ENCODE results near the gene HOXC9.

The HOXC9 gene

DNA sequence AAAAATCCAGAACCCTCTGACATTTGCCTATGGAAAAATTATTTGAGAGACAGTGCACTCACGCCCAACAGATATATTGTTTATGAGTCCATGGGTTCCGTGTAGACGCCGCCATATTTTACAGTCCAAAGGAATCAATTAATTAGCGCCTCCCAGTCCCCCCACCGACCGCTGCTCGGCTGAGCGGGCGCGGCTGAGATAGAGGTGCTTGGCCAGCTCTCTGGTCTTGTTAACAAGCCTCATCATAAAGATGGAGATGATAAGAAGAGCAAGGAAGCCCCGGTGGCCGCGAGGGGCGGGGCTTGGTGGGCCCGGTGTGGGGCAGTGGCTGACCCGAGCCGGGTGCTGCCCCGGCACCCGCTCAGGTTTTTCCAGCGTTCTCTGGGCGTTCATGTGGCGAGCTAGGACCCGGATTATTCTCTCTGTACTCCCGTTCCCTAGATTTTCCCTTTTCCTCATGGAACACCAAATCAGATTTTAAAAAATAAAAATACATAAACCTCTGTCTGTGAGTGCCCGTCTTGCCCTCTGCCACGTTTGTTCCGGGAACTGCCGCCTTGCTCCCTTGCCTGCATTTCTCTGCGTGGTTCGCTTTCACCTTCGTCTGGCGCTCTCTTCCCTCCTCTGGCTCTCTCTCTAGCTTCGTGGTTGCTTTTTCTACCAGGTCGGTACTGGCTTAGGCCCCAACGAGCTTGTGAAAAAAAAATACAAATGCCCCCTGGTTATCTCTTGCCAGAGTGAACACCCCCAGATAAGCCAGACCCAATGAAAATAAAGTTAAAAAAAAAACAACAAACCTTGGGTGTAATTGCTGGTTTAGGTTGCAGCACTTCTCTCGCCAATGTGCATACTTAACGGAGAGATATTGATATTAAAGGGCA is 36.3 kb upstream of the HOXC9 start:
- no peak for DNase-seq

DNA sequence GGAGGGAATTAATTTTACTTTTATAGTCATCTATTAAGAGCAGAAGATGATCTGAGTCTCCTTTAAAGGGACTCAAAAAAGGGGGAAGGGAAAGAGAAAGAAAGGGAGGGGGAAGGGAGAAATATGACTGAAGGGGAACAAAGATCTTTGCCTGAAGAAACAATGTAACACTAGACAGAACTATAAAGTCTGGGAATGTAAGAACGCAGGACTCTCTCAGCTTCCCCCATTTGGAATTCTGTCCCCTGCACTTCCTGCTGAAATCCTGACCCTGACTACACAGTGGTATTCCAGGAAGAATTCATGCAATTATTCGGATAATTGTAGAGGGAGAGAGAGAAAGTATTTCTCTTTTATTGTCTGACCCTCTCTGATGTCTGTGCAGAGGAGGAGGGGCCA is 35.6 kb upstream of the HOXC9 start:
- no peak for DNase-seq

DNA sequence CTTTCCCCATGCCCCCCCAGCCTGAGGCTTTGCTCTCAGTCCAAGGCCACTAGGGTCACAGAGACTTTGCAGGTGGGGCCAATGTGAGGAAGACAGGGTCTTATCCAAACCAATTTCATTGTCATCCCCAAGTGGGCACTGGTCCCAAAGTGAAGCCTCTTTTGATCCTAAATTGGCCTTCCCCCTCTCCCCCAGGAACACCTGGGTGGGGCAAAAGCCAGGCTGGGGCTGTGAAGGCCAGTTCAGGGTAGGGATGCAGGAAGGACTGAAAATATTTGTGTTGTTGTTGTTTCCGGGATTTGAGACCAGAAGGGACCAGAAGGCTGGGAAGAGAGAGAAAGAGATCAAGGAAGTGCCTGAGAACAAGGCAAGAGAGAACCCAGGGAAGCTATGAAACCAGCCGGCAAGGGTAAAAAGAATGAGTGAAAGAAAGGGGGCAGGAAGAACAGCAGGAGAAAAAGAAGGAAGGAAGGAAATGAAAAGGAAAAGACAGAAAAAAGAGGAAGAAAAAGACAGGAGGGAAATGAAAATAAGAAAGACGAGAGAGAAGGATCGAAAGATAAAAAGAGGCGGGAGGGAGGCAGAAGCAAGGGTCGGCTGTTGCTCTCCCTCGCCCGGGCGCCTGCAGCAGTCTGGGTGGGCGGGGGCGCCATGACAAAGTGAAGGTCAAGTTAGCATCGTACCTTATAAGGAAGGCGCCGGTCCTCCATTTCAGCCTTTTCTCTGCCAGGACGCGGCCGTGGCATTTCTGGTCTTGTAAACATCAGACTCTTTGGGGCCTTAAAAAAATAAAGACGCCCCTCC is 34.5 kb upstream of the HOXC9 start:
- no peak for DNase-seq

DNA sequence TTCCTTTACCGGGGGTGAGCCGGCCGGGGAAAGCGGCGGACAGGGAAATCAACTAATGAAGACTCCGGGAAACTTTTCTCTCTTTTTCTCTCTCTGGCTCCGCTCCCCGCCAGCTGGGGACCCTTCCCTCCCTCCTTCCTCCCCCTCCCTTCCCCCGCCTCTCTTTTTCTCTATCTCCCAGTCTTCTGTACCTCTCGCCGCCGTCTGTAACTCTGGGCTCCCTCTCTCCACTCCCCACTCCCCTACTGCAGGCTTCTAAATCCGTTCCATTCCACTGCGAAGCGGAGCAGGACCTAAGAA is 33.9 kb upstream of the HOXC9 start:
- no peak for DNase-seq

DNA sequence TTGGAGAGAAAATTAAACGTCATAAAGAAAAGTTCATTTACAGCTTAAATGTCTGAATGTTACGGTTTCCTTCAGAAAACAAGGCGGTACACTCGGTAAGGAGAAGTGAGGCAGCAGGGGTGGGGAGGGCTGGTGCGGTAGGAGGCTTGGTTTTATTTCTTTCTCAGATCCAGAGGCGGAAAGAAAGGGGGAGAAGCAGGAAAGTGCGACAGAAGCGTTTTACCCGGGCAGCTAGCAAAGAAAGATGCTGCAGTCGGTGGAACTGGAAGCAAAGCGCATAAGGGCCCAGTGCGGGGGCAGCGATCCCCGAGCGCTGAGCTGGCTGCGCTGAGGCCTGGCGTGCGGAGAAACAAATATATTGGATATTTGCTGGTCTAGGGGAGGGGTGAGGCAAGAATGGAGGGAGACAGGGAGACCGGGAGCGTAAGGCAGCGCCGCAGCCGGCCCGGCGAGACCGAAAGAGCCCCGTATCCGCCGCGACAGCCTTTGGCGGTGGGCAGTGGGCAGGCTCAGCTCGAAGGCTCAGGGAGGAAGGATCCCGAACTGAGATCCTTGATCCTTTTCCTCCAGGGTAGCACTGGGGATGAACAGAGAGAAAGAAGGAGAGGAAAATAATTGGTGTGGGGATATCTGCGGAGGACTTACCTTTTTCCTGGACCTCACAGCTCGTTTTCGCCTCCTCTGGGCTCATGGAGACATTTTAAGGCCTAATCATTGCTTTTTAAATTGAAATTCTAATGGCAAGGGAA is 33.4 kb upstream of the HOXC9 start:
- no peak for DNase-seq

DNA sequence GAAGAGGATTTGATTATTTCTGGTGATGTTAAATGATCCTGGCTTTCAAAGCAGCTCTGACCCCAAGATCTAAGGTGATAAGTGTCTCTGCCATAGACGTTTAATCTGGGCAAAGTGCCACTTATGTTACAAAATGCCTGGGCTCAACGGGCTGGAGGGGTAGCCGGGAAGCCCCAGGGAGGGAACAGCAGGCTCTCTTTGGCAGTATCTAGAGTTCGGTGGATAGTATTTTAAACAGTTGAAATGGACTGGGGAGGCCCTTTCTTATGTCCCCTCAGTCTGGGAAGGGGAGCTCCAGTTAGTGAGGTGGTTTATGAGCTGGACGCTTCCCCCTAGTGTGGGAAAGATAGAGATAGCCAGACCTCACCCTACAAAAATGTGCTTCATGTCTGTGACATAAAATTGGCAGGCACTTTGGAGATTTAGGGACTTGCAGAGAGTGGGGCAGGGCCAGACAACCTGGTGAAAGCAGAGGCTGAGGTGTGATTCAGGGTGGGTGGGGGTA is 32.5 kb upstream of the HOXC9 start:
- no peak for DNase-seq

DNA sequence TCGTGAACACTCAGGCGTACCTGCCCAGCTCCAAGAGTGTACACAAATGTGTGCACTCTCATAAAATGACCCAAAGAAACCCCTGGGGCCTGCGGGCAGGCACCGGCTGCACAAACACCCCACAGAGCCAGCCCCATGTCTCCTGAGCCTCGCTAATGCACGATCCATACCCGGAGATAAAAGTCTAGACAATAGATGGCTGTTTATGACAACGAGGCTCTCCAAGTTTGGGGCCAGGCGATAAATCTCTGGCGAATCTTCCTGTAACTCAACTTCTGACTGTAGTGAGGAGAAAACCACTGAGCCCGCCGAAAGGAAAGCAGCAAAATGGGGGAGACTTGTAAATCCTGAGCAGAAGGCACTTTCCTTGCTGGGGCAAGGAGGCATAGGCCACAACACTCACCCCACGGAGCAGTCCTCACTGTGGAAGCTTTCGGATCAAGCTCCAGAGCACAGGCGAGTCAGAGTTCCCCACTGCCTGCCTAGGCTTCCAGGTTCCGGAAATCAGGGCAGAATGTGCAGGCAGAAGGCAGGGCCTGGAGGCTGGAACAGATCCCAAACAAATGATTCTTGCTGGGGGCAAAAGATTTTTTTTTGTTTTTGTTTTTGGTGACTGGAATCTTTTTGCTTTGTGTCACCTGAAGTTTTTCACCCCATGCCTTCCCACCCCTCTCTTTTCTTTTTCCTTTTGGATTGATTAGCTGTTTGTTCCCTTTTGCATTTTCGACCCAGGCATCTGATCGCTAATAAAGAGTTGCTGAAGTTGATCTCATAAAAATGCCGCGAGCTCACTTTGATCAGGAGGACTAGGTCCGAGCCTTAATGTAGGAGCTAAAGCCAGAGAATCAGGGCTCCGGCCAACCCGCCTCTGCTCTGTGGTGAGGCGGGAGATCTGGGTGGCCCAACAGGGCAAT is 31.5 kb upstream of the HOXC9 start:
- no peak for DNase-seq

DNA sequence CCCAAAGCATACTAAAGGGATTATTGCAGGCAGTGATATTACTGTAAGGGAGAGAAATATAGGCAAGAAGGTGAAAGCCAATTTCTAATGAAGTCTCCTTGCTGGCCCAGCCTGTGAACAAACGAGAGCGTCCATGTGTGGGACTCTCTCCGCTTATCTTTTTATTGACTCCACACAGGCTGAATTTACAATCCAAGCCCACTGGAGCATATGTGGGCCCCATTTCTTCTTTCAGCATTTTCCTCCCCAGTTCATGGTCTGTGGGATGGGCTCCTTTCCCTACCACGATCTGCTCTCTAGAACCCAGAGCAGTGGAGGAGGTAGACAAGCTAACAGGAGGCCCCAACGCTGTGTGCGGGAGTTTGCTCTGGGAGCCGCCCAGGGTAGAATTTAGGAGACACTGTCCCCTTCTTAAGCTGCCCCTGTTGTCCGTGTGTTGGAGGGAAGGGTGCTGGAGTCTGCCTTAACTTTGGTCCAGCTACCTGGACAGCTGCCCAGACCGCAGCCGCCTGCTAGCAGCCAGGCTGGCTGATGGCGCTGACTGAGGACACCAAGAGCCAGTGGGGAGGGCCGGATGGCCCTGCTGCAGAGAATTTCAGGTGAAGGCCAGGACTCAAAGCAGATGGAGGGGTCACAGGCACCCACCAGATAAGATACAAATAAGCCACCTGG is 30.2 kb upstream of the HOXC9 start:
- DNase-seq: no peak

DNA sequence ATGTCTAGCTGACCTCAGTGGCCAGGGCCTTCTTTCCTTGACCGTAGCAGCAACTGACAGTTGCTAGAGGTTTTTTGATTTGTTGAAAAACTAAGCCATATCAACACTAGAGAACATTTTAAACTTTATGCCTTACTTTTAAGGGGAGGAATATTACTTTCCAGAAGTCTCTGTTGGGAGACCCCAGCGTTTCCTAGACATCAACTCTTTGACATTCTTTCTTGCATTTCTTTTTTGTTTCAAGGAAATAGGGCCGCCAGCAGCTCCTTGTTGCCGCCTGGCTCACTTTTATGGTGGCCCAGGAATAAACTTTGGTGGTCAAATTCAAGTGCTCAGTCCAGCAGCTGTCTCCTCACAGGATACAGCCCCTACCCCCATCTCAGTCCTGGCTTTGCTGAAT is 29.5 kb upstream of the HOXC9 start:
- DNase-seq: no peak

DNA sequence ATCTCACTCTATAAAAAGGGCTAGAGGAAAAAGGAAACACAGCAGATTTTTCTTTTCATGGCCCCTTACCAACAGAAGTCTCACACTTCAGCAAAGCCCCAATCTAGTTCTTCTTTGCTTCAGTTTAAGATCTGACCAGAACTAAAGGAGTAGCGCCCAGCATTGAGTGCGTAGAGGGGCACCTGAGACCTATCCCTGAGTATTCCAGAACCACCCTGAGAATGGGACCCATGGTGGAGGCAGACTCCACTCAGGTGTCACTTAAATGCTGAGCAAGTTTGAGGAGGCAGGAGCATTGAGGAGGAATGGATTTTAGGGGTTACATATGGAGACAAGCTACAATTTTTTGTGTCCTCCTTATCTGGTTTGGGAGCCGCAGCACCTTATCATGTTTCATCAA is 28.8 kb upstream of the HOXC9 start:
- DNase-seq: no peak

DNA sequence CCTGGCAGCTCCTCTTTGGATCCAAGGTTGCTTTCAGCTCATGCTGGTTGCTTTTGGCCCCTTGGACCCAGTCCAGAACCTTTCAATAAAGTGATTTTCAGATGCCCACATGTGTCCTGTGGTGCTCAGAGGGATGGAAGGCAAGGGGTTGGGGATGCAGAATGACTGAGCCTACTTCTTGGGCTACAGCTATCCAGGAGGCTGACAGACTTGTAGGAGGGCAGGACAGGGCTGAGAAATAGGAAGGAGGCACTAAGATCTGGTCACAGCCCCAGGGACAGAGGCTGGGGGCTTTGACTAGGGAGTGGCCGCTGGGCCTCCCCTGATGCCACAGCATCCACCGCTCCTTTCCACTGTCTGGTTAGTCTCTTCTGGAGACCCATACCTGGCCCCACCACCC is 28.3 kb upstream of the HOXC9 start:
- DNase-seq: no peak

DNA sequence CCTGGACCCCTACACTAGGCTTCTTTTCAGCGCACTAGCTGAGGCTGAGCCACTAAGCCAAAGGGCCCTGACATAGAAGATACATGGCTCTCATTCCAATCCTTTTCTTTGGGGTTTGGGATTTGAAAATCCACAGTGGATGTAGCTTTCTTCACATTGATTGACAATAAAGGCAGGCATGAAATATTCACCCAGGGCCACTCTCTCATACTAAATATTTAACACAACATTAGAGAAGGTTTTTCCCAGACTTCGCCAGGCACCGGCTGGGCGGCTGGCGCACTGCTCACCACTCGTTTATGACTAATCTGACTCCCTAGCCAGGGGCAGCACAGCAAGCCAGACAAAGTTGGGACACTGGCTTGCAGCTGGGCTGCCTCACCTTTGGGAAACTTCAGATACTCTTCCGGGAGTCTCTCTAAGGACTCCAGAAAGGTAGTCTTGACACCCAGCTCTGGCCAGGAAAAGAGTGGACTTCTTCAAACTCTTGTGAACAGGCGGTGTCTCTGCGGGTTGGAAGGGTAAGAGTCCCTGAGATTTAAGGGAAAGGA is 27.7 kb upstream of the HOXC9 start:
- no peak for DNase-seq

DNA sequence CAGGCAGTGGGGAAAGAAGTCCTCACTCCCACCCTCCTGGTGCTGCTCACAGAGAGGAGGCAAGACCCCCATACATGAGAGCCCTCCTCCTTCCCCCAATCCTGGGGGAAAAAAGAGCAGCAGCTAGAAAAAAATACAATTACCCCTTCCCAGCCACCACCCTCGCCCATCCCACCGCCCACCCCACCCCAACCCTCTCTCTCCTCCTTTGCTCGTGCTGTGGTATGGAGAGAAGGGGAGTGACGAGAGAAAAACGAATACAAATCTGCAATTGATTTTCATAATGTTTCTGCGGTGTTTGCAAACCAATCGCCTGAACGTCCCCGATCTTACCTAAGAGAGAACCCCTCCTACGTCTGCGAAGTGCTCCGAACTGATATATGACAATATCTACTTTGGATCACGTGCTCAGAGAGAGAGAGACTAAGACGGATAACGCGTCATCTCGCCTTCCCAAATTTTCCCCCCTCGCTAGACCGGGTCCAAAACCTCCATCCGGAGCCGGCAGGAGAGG is 27.2 kb upstream of the HOXC9 start, which contains the start of gene HOXC11:
HOXC11 (plus strand) TSS at position 405 of the 514 bp plus-strand sequence. CDS start 116 bp downstream, outside the sequence.
- DNase-seq: no peak

DNA sequence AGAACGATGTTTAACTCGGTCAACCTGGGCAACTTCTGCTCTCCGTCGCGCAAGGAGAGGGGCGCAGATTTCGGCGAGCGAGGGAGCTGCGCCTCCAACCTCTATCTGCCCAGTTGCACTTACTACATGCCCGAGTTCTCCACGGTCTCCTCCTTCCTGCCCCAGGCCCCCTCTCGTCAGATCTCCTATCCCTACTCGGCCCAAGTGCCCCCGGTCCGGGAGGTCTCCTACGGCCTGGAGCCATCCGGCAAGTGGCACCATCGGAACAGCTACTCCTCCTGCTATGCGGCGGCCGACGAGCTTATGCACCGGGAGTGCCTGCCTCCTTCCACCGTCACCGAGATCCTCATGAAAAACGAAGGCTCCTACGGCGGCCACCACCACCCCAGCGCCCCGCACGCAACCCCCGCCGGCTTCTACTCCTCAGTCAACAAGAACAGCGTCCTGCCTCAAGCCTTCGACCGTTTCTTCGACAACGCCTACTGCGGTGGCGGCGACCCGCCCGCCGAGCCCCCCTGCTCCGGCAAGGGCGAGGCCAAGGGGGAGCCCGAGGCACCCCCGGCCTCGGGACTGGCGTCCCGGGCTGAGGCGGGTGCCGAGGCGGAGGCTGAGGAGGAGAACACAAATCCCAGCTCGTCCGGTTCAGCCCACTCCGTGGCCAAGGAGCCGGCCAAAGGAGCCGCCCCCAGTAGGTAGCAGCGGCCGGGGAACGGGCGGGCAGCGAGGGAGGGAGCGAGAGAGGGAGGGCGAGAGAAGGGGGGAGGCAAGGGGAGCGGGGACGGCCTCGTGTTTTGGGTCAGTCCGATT is 26.5 kb upstream of the HOXC9 start:
- DNase-seq: no peak

DNA sequence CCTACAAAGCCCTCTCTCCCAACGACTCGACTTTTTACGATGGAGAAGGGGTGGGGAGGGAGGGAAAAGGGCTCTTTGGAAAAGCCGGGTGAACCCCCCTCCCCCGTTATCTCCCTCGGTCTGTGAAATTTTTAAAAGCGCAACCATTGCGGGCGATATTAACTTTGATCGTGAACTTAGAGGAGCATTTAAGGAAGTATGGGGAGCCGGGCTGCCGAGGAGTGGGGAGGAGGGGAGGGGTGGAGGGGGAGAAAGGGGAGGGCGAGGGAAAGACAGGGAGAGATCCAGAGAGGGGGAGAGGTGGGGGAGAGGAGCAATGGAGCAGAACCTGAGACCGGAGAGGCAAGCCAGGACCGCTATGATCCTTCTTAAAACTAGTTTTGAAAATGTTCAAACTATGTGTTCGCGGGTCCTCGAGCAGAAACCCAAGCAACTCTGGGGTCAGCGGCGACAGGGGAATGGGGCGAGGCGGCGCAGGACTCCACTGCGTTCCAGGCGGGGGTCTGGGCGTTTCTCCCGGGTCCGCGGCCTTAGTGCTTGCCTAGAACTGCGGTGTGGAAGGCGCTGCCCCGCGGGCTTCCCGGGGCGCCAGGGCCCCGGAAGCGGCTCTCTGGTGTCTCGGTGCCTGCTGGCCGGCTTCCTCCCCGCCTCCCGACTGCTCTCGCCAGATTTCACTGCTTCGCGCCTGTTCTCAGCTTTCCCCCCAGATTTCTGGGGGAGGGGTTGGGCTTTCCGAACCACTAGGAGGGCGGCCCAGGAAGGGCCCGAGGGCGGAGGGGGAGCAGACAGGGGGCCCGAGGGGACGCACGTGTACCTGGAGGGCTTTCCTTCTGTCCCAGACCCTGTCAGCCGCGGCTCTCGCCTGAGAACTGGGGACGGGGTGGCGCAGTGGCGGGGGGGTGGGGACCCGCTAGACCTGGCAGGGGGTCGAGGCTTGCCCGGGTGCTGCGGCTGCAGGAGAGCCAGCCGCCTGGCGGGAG is 25.6 kb upstream of the HOXC9 start, which contains the start of gene HOTAIR:
HOTAIR (minus strand) TSS at position 871 of the 980 bp plus-strand sequence.
- no peak for DNase-seq

DNA sequence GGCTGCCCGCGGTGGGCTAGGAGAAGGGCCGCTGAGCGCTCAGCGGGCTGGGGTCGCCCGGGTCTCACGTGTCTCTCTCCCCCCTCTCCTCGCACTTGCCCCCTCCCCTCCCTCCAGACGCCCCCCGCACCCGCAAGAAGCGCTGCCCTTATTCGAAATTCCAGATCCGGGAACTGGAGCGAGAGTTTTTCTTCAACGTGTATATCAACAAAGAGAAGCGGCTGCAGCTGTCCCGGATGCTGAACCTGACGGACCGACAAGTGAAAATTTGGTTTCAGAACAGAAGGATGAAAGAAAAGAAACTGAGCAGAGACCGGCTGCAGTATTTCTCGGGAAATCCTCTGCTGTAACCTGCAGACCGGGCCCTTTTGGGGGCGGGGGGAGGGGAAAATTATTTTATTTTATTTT is 24.9 kb upstream of the HOXC9 start:
- no peak for DNase-seq

DNA sequence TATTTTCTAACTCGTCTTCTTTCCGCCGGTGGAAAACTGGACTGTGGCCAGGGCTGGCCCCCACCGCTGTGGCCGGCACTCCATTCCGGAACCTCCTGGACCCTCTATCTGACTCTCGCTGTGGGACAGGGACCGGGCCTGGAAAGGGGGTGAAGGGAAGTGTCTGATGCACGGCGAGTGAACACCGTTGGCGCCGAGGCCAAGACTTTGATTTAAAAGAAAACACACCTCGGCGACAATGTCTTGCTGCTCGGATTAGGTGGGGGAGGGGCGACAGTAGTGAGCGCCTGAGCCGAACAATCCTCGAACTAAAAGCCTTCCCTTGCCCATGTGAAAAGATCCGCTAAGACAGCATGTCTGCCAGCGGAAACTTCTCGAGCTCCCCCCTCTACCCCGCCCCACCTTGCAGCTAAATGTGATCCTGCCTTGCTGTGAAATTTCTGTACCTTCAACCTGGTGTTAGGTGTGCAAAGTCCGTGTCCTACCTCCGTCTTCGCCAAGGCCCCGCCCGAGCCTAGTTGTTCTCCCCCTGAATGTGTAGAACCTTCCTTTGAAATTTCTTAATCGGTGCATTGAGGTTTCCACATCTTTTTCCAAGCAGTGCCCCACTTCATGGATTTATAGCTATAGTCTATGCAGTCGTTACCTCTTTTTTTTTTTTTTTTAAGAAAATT is 24.3 kb upstream of the HOXC9 start:
- no peak for DNase-seq

DNA sequence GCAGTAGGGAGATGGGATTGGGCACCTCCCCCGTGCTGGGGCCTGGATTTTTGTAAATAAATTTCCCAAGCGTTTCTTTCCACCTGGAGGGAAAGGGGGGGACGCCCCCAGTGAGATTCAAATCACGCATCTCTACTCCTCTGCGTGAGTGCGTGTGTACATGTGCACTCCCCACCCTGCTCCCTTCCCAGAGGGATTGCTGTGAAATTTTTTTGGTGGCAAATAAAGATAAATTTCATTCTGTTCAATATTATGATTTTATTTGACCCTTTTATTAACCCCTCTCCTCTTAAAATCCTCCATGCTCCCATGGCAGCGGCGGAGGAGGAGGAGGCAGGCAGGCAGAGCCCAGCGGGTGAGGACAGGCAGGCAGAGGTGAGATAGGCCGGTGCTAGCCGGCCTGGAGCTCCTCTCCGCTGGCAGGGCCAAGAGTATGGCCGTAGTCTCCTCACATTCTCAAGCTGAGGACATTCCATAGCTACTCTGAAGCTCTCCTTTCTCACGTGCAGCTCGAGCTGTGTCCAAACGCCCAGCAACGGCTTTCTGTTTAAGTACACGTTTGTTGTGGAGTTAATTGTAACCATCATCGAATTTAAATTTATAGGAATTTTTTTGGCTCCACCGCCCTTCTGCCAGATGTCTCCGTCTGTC is 23.7 kb upstream of the HOXC9 start:
- DNase-seq: no peak
